Gastrocnemius medialis (tissue), 4 donors: Measurements from ENCODE around the gene CAPN8. TPM values are rescaled to one million over a fixed set of nuclear protein-coding genes. Genes with fewer than 3 reads are reported as not detected.

Experiments
- ATAC-seq, 2 donors: fragments of 150-250 bp; one replicate each; pipeline ENCODE4 v1.9.1; 2016
- DNase-seq, 2 donors: peaks; one replicate each; pipeline ENCODE4 v3.0.0-alpha.2; 2019
- H3K27ac ChIP-seq, 4 donors: fragments of 200-600 bp; sonication (generic); 1 replicate in 1 of 4; 2 replicates in 3 of 4; pipeline ENCODE4 v1.5.1; 2016 to 2018; ENCODE audit warnings: mild to moderate bottlenecking in 2 of 4, moderate library complexity in 1 of 4
- H3K27me3 ChIP-seq, 3 donors: fragments of 200-600 bp; sonication (generic) in 2 of 3; 1 replicate in 1 of 3; 2 replicates in 2 of 3; pipeline versions ENCODE4 v1.5.1 to v1.6.0; 2016 to 2019; ENCODE audit warnings: mild to moderate bottlenecking in 1 of 3, moderate library complexity in 1 of 3
- H3K36me3 ChIP-seq, 2 donors: fragments of 200-600 bp; sonication (generic) in 1 of 2; one replicate each; pipeline ENCODE4 v1.5.1; 2017 to 2018
- H3K4me1 ChIP-seq, 2 donors: fragments of 200-600 bp; sonication (generic) in 1 of 2; one replicate each; pipeline ENCODE4 v1.5.1; 2016 to 2017; ENCODE audit warnings: mild to moderate bottlenecking in 2 of 2
- H3K4me3 ChIP-seq, 4 donors: fragments of 200-600 bp; sonication (generic) in 3 of 4; 1 replicate in 1 of 4; 2 replicates in 3 of 4; pipeline ENCODE4 v1.5.1; 2016 to 2019; ENCODE audit warnings: mild to moderate bottlenecking in 2 of 4
- H3K9me3 ChIP-seq, 3 donors: fragments of 200-600 bp; sonication (generic) in 2 of 3; 1 replicate in 1 of 3; 2 replicates in 2 of 3; pipeline ENCODE4 v1.5.1; 2016 to 2019
- POLR2A ChIP-seq, 2 donors: fragments of 450-650 bp; IDR thresholded peaks; one replicate each; pipeline ENCODE4 v1.6.1; 2017; ENCODE audit warnings: antibody characterized with exemption in 2 of 2, mild to moderate bottlenecking in 2 of 2, moderate library complexity in 2 of 2
- in situ Hi-C, 4 donors: fragments of 200-750 bp; cut with MboI; loops; one replicate each; pipeline versions ENCODE4 v1.15.0 to v1.8.0; 2017; ENCODE audit warnings: low sequenced_read_pairs in 4 of 4
- intact Hi-C: fragments of 100-400 bp; cut with DNase I; formaldehyde crosslinking; loops from one replicate; pipeline ENCODE4 v1.15.1; 2023; ENCODE audit warnings: low total_unique reads
- total RNA-seq, 4 donors: library from RNA; depleted of rRNA; stranded (reverse); fragments of >200 nt; gene quantifications; one replicate each; pipeline versions ENCODE4 v1.1.0 to v1.2.3, GENCODE V29; 2016
- TF ChIP-seq, protein P1 (sequence below), 5 experiments: fragments of 450-650 bp in 3 of 5; fragments of 200-600 bp in 2 of 5; sonication (generic) in 2 of 5; IDR thresholded peaks in 4 of 5; conservative IDR thresholded peaks in 1 of 5; 1 replicate in 4 of 5; 2 replicates in 1 of 5; pipeline ENCODE4 v1.5.1; 2016 to 2019; ENCODE audit warnings: antibody characterized with exemption in 5 of 5, mild to moderate bottlenecking in 3 of 5, moderate library complexity in 3 of 5

The CAPN8 gene
- total RNA-seq, 4 donors from 2014 or later = 0.46 to 0.85 TPM; not detected in 2

DNA sequence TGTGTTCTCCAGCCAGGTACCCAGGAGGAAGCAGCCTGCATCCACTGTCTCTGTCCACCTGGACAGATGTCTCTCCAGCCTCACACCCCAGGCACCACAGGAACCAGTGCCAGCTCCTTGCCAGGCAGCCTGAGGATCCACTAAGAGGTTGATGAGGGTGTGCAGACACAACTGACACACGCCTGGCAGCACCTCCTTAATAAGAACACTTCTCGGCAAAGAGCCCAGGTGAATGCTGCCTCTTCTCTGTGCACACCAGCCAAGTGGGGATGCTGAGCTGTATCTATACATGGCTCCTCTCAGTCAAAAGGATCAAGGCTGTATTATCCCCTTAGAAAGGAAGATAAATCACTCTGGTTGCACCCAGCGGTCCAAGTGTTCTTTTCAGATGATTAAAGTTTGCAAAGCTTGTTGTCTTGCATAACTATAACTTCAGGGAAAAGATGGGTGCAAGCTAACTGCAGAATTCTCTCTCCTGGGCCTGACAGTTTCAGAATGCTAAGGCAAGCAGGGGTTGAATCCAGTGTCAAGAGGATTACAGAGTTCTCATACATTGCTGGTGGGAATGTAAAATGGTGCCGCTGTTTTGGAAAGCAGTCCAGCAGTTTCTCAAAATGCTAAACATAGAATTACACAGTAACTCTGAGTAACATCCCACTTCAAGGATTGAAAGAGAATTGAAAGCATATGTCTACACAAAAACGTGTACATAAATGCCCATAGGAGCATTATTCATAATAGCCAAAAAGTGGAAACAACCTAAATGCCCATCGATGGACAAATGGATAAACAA lies 3.7 kb upstream of the CAPN8 start:
- H3K27me3 ChIP-seq = no peaks in the 10 kb centered on the region
- no peaks in the 10 kb centered on the region for H3K36me3 ChIP-seq
- H3K4me3 ChIP-seq = no peak overlapping the region
- peaks cover 0 to 5% of the 10 kb centered on the region in 2 donors for H3K4me1 ChIP-seq
- intact Hi-C loops (no loop called here), in situ Hi-C loops (no loop called here)
- no peak overlapping the region for H3K27ac ChIP-seq
- no peak for TF ChIP-seq POLR2A (IDR thresholded peaks at IDR 0.05)
- TF ChIP-seq, protein P1, sequence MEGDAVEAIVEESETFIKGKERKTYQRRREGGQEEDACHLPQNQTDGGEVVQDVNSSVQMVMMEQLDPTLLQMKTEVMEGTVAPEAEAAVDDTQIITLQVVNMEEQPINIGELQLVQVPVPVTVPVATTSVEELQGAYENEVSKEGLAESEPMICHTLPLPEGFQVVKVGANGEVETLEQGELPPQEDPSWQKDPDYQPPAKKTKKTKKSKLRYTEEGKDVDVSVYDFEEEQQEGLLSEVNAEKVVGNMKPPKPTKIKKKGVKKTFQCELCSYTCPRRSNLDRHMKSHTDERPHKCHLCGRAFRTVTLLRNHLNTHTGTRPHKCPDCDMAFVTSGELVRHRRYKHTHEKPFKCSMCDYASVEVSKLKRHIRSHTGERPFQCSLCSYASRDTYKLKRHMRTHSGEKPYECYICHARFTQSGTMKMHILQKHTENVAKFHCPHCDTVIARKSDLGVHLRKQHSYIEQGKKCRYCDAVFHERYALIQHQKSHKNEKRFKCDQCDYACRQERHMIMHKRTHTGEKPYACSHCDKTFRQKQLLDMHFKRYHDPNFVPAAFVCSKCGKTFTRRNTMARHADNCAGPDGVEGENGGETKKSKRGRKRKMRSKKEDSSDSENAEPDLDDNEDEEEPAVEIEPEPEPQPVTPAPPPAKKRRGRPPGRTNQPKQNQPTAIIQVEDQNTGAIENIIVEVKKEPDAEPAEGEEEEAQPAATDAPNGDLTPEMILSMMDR (IDR thresholded peaks at IDR 0.05 in 4 of 5, conservative IDR thresholded peaks at IDR 0.05 in 1 of 5) = no peak
- H3K9me3 ChIP-seq = no peaks in the 10 kb centered on the region
- DNase-seq (no peak), ATAC-seq (no peak)

DNA sequence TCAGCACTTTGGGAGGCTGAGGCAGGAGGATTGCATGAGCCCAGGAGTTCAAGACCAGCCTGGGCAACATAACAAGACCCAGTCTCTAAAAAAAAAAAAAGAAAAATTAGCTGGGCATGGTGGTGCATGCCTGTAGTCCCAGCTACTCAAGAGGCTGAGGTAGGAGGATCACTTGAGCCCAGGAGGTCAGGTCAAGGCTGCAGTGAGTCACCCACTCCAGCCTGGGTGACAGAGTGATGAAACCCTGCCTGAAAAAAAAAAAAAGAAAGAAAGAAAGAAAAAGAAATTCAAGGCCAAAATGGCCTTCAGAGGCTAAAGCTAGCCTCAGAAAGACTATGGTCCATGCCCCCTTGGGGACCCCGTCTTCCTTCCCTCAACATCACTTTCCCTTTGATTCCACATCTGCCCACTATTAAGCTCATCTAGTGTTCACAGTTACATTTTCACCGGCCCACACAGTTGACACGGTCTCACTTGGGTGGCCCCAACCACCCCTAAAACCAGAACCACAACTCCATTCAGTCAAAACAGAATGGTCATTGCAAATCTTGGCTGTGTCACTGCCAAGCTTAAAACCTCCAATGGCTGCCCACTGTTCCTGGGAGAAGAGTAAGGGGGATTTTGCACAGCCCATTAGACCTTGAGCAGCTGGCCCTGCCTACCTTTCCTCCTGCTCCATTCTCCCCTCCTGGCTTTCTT lies 2.1 kb upstream of the CAPN8 start:
- ATAC-seq (no peak), DNase-seq (no peak)
- Histone ChIP-seq H3K36me3 (no peaks in the 10 kb centered on the region), H3K9me3 (no peaks in the 10 kb centered on the region), H3K4me1 (peaks cover 0 to 5% of the 10 kb centered on the region in 2 donors), H3K27ac (no peak overlapping the region), H3K4me3 (no peak overlapping the region), H3K27me3 (no peaks in the 10 kb centered on the region)
- in situ Hi-C loops (no loop called here), intact Hi-C loops (no loop called here)
- TF ChIP-seq POLR2A (IDR thresholded peaks at IDR 0.05) = no peak
- TF ChIP-seq, protein P1 (IDR thresholded peaks at IDR 0.05 in 4 of 5, conservative IDR thresholded peaks at IDR 0.05 in 1 of 5) = no peak

DNA sequence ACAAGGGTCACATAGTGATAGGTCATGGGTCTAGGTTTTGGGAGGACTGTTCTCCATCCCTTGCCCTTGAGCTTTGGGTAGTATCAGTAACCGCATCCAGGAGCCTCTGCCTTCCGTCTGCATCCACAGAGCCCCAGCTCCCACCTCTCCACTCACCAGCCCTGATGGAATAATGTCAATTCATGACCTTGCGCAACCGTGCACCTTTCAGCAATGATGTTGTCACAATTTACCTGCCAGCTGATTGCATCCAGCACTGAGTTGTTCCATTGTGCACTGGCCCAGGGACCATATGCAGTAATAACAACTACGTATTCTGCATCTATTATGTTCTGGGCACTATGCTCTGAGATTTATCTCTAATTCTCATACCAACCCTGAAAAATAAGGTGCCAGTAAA lies 1.4 kb downstream of the CAPN8 start:
- DNase-seq (no peak), ATAC-seq (no peak)
- H3K27me3 ChIP-seq = no peaks in the 10 kb centered on the region
- TF ChIP-seq, protein P1 (IDR thresholded peaks at IDR 0.05 in 4 of 5, conservative IDR thresholded peaks at IDR 0.05 in 1 of 5) = no peak
- no peak for TF ChIP-seq POLR2A (IDR thresholded peaks at IDR 0.05)
- H3K27ac ChIP-seq = no peak overlapping the region
- in situ Hi-C loops = no loop called here
- no peaks in the 10 kb centered on the region for H3K36me3 ChIP-seq
- no peaks in the 10 kb centered on the region for H3K9me3 ChIP-seq
- H3K4me3 ChIP-seq = no peak overlapping the region
- no peaks in the 10 kb centered on the region for H3K4me1 ChIP-seq
- intact Hi-C loops = no loop called here

DNA sequence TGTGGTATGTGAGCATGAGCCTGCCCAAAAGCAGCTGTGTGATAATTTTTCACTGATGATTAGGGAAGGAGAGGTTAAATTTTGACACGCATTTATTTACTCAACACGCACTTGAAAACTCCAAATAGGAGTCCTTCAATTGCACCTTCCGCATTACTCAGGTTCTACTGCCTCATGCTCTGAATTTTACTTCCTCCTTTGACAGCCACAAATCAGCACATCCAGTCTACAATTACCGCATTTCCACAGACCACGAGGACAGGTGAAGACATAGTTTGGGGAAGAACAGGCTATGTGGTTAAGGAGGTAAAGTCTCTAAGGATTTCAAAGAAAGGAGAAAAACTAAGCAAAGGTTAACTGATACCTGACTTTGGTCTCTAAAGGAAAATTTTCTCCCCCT lies 2.6 kb downstream of the CAPN8 start:
- TF ChIP-seq, protein P1 (IDR thresholded peaks at IDR 0.05 in 4 of 5, conservative IDR thresholded peaks at IDR 0.05 in 1 of 5) = no peak
- no peak for TF ChIP-seq POLR2A (IDR thresholded peaks at IDR 0.05)
- intact Hi-C loops (no loop called here), in situ Hi-C loops (no loop called here)
- no peaks in the 10 kb centered on the region for H3K9me3 ChIP-seq
- H3K27ac ChIP-seq = no peak overlapping the region
- no peak for DNase-seq
- no peak overlapping the region for H3K4me3 ChIP-seq
- no peaks in the 10 kb centered on the region for H3K27me3 ChIP-seq
- no peaks in the 10 kb centered on the region for H3K36me3 ChIP-seq
- no peak for ATAC-seq
- no peaks in the 10 kb centered on the region for H3K4me1 ChIP-seq
